Suprapubic skin (tissue), 3 donors: ENCODE data around the gene SNRPA1.

Experiments
- CTCF ChIP-seq, 2 donors: fragments of 200-600 bp in 1 of 2; fragments of 450-650 bp in 1 of 2; sonication (generic) in 1 of 2; IDR thresholded peaks; one replicate each; pipeline ENCODE4 v1.5.1; 2016 to 2019; ENCODE audit warnings: antibody characterized with exemption in 2 of 2, mild to moderate bottlenecking in 1 of 2, moderate library complexity in 1 of 2
- POLR2A ChIP-seq, 2 donors: fragments of 450-650 bp; IDR thresholded peaks; one replicate each; pipeline ENCODE4 v1.6.1; 2017; ENCODE audit warnings: antibody characterized with exemption in 2 of 2, mild to moderate bottlenecking in 2 of 2, moderate library complexity in 2 of 2

DNA sequence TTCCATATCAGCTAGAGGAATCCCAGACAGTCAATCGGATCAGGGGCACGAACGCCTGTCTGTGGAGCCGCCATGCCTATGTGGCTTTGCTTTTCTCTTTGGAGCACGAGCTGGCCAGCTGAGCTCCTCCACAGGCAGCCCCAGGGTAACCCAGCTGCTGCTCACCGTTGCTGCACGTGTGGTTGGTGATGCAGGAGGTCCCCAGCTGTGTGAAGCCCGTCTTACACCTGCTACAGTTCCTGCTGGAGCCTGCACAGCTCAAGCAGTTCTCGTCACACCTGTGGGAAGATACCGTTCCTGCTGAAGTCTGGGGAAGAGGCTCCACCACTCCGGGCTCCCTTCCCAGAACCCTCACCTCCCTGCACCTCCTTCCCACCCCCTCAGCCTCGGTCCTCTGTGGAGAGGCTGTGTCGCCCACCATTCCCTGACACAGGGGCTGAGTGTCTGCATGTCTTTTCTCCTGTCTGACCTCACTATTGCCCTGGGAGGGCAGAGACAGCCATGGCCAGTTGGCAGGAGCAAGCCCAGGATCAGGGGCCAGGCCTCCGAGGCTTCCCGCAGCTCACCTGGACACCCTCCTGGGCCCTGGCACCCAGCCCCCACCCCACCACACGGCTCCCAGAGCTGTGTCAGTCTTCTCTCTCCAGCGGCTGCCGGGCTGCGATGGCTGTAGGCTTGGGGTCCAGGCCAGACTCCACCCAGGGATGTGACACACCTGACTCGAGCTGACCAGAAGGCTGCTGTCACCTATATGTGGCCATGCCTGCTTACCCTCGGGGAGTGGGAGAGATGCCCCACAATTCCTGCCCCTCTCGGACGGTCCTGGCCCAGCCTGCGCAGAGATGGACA, 12.2 kb upstream of the SNRPA1 start:
- TF ChIP-seq CTCF (IDR thresholded peaks at IDR 0.05) (no peak), POLR2A (IDR thresholded peaks at IDR 0.05) (no peak)
